ENCODE measurements around the gene FFAR3. TPM values are rescaled to one million over a fixed set of nuclear protein-coding genes. Genes with fewer than 3 reads are reported as not detected.

FFAR3 gene
- total and polyA plus RNA-seq, 2 donors: 0.33 to 0.41 TPM

DNA sequence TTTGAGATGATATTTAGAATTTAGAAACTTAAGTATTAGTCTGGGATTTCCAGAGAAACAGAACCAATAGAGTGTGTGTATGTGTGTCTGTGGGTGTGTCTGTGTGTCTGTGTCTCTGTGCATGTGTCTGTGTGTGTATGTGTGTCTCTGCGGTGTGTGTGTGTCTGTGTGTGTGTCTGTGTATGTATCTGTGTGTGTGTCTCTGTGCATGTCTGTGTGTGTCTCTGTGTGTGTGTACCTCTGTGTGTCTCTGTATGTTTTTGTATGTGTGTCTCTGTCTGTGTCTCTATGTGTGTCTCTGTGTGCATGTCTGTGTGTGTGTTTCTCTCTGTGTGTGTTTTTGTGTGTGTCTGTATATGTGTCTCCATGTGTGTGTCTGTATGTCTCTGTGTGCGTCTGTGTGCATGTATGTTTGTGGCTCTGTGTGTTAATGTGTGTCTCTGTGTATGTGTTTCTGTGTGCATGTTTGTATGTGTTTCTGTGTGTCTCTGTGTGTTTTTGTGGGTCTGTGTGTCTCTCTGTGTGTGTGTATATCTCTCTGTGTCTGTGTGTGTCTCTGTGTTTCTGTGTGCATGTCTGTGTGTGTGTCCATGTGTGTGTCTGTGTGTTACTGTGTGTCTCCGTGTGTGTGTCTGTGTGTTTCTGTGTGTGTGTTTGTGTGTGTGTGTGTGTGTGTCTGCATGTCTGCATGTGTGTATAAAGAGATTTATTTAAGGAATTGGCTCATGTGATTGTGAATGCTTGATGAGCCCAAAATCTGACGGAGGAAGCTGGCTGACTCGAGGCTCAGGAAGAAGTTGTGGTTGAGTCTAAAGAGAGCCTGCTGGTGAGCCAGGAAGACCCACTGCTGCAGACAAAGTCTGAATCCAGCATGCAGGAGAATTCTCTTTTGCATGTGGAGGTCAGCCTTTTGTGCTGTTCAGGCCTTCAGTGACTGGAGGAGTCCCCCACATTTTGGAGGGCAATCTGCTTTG lies 34.8 kb downstream of the FFAR3 start:
- H3K27me3 ChIP-seq (ENCODE audit: control insufficient read depth in 2 of 2, insufficient read depth in 1 of 2, low read length in 1 of 2): no peaks in the 10 kb centered on the region
- H3K9me3 ChIP-seq (ENCODE audit: control insufficient read depth in 2 of 2, insufficient read depth in 1 of 2, low read length in 1 of 2): no peaks in the 10 kb centered on the region
- H3K27ac ChIP-seq (ENCODE audit: low read depth in 1 of 2, low read length in 1 of 2): no peak overlapping the region
- WGBS: 50% methylated on average over 5 of the region's 5 CpGs
- DNase-seq (ENCODE audit: low read depth in 6 of 9, low spot score in 9 of 9): no peak
- no peak overlapping the region for H3K4me3 ChIP-seq (ENCODE audit: low read length in 2 of 2)
- H3K36me3 ChIP-seq (ENCODE audit: control insufficient read depth in 2 of 2, insufficient read depth in 2 of 2, low read length in 1 of 2): no peaks in the 10 kb centered on the region
- no peaks in the 10 kb centered on the region for H3K4me1 ChIP-seq (ENCODE audit: control insufficient read depth in 2 of 2, insufficient read depth in 2 of 2, low read length in 2 of 2)

DNA sequence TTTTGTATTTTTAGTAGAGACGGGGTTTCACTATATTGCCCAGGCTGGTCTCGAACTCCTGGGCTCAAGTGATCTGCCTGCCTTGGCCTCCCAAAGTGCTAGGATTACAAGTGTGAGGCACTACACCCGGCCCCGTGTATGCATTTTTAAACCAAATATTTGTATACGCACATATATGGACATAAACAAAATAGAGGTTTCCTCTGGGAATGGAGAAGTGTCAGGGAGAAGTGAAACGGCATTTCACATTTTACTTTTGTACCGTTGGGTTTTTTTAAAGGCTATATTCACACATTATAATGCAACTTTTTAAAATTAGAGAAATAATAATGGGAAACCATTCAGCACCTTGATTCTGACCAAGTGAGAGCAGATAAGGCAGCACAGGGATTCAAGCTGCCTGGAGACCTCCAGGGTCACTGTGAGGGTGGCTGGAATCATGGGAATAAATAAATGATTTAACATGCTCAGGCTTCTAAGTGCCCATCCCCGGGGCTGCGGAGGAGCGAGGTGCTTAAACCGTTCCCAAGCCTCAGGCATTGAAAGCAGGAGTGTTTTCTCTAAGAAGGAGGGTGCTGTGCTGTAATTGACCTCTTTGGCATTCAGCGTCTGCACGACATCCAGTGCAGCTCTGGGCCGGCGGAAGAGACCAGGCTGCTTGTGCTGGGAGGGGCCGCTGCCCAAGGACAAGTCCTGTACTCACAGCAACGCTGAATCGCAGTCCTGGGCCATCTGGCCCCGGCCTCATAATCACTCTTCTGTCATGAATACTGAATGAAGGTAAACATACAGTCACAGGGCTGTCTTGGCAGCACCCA lies 37.3 kb downstream of the FFAR3 start:
- no peaks in the 10 kb centered on the region for H3K27me3 ChIP-seq (ENCODE audit: control insufficient read depth in 2 of 2, insufficient read depth in 1 of 2, low read length in 1 of 2)
- H3K4me1 ChIP-seq (ENCODE audit: control insufficient read depth in 2 of 2, insufficient read depth in 2 of 2, low read length in 2 of 2): no peaks in the 10 kb centered on the region
- no peaks in the 10 kb centered on the region for H3K9me3 ChIP-seq (ENCODE audit: control insufficient read depth in 2 of 2, insufficient read depth in 1 of 2, low read length in 1 of 2)
- DNase-seq (ENCODE audit: low read depth in 6 of 9, low spot score in 9 of 9): no peak
- H3K36me3 ChIP-seq (ENCODE audit: control insufficient read depth in 2 of 2, insufficient read depth in 2 of 2, low read length in 1 of 2): no peaks in the 10 kb centered on the region
- no peak overlapping the region for H3K27ac ChIP-seq (ENCODE audit: low read depth in 1 of 2, low read length in 1 of 2)
- WGBS: 91% methylated on average over 19 of the region's 19 CpGs
- H3K4me3 ChIP-seq (ENCODE audit: low read length in 2 of 2): no peak overlapping the region

- H3K36me3 ChIP-seq (ENCODE audit: control insufficient read depth in 2 of 2, insufficient read depth in 2 of 2, low read length in 1 of 2): no peaks in the 10 kb centered on the region
- H3K9me3 ChIP-seq (ENCODE audit: control insufficient read depth in 2 of 2, insufficient read depth in 1 of 2, low read length in 1 of 2): no peaks in the 10 kb centered on the region
- no peaks in the 10 kb centered on the region for H3K27me3 ChIP-seq (ENCODE audit: control insufficient read depth in 2 of 2, insufficient read depth in 1 of 2, low read length in 1 of 2)
- H3K4me1 ChIP-seq (ENCODE audit: control insufficient read depth in 2 of 2, insufficient read depth in 2 of 2, low read length in 2 of 2): no peaks in the 10 kb centered on the region
- 98% methylated on average over 14 of the region's 14 CpGs for WGBS
- no peak overlapping the region for H3K27ac ChIP-seq (ENCODE audit: low read depth in 1 of 2, low read length in 1 of 2)
- DNase-seq (ENCODE audit: low read depth in 6 of 9, low spot score in 9 of 9): no peak
- no peak overlapping the region for H3K4me3 ChIP-seq (ENCODE audit: low read length in 2 of 2)
Measured at GRCh38 chr19:35396240-35396885, 38.1 kb downstream of the FFAR3 start.

DNA sequence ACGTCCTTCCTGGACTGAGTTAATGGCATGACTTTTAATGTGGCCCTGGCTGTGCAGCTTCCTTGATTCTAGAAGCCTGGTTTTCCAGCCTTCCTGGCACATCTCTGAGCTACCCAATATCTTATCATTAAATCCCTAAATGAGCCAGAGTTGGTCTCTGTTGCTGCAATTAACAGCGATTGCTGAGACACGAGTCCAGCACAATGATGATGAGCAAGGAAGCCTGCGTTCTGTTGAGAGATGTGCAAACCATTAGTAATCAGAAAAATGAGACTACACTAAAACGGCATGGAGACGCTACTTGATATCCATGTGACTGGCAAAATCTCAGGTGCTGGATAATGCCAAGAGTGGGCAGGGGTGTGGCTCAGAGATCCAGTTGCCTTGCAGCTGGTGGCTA lies 38.8 kb downstream of the FFAR3 start:
- H3K9me3 ChIP-seq (ENCODE audit: control insufficient read depth in 2 of 2, insufficient read depth in 1 of 2, low read length in 1 of 2): no peaks in the 10 kb centered on the region
- no peak overlapping the region for H3K4me3 ChIP-seq (ENCODE audit: low read length in 2 of 2)
- WGBS: 93% methylated on average over 6 of the region's 6 CpGs
- H3K27ac ChIP-seq (ENCODE audit: low read depth in 1 of 2, low read length in 1 of 2): no peak overlapping the region
- no peak for DNase-seq (ENCODE audit: low read depth in 6 of 9, low spot score in 9 of 9)
- no peaks in the 10 kb centered on the region for H3K4me1 ChIP-seq (ENCODE audit: control insufficient read depth in 2 of 2, insufficient read depth in 2 of 2, low read length in 2 of 2)
- H3K27me3 ChIP-seq (ENCODE audit: control insufficient read depth in 2 of 2, insufficient read depth in 1 of 2, low read length in 1 of 2): no peaks in the 10 kb centered on the region
- no peaks in the 10 kb centered on the region for H3K36me3 ChIP-seq (ENCODE audit: control insufficient read depth in 2 of 2, insufficient read depth in 2 of 2, low read length in 1 of 2)

DNA sequence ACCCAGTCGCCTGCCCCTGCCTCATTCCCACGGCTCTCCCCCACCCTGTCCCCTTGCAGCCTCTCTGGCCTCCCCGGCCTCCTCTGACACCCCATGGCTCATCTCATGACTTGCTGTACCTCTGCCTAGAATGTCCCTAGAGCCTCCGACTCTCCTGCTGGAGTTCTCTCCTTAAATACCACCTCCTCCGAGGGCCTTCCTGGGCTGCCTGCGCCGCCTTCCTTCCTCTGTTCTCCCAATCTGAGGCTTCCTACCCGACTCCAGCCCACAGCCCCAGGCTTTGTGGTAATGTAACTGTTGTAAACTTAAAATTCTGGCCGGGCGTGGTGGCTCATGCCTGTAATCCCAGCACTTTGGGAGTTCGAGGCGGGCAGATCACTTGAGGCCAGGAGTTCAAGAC lies 40.3 kb downstream of the FFAR3 start:
- Histone ChIP-seq H3K9me3 (ENCODE audit: control insufficient read depth in 2 of 2, insufficient read depth in 1 of 2, low read length in 1 of 2) (no peaks in the 10 kb centered on the region), H3K4me1 (ENCODE audit: control insufficient read depth in 2 of 2, insufficient read depth in 2 of 2, low read length in 2 of 2) (no peaks in the 10 kb centered on the region), H3K27me3 (ENCODE audit: control insufficient read depth in 2 of 2, insufficient read depth in 1 of 2, low read length in 1 of 2) (no peaks in the 10 kb centered on the region), H3K36me3 (ENCODE audit: control insufficient read depth in 2 of 2, insufficient read depth in 2 of 2, low read length in 1 of 2) (no peaks in the 10 kb centered on the region), H3K4me3 (ENCODE audit: low read length in 2 of 2) (no peak overlapping the region), H3K27ac (ENCODE audit: low read depth in 1 of 2, low read length in 1 of 2) (no peak overlapping the region)
- WGBS: 94% methylated on average over 12 of the region's 12 CpGs
- DNase-seq (ENCODE audit: low read depth in 6 of 9, low spot score in 9 of 9): no peak

- no peaks in the 10 kb centered on the region for H3K36me3 ChIP-seq (ENCODE audit: control insufficient read depth in 2 of 2, insufficient read depth in 2 of 2, low read length in 1 of 2)
- no peaks in the 10 kb centered on the region for H3K4me1 ChIP-seq (ENCODE audit: control insufficient read depth in 2 of 2, insufficient read depth in 2 of 2, low read length in 2 of 2)
- no peaks in the 10 kb centered on the region for H3K27me3 ChIP-seq (ENCODE audit: control insufficient read depth in 2 of 2, insufficient read depth in 1 of 2, low read length in 1 of 2)
- 93% methylated on average over 4 of the region's 4 CpGs for WGBS
- no peak for DNase-seq (ENCODE audit: low read depth in 6 of 9, low spot score in 9 of 9)
- no peak overlapping the region for H3K4me3 ChIP-seq (ENCODE audit: low read length in 2 of 2)
- no peak overlapping the region for H3K27ac ChIP-seq (ENCODE audit: low read depth in 1 of 2, low read length in 1 of 2)
- H3K9me3 ChIP-seq (ENCODE audit: control insufficient read depth in 2 of 2, insufficient read depth in 1 of 2, low read length in 1 of 2): no peaks in the 10 kb centered on the region
Measured at GRCh38 chr19:35399231-35399630, 41.0 kb downstream of the FFAR3 start.

DNA sequence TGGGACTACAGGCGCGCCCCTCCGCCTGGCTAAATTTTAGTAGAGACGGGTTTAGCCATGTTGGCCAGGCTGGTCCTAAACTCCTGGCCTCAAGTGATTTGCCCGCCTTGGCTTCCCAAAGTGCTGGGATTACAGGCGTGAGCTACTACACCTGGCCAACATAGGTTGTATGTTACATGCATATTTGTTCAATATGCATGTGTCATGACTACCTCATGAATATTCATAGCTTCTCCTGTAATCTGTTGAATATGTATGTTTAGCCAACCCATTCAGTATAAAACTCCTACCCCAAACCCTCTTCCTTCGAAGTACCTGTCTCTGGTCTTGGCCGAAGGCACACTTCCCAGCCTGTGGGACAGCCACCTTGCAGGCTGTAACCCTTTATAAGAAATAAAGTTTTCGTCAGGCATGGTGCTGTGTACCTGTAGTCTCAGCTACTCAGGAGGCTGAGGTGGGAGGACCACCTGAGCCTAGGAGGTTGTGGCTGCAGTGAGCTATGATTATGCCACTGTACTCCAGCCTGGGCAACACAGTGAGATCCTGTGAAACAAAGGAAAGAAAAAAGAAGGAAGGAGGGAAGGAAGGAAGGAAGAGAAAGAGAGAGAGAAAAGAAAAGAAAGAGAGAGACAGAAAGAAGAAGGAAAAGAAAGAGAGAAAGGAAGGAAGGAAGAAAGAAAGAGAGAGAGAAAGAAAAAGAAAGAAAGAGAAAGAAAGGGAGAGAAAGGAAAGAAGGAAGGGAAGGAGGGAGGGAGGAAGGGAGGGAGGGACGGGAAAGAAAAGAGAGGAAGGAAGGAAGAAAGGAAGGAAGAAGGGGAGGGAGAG lies 41.9 kb downstream of the FFAR3 start:
- no peaks in the 10 kb centered on the region for H3K9me3 ChIP-seq (ENCODE audit: control insufficient read depth in 2 of 2, insufficient read depth in 1 of 2, low read length in 1 of 2)
- H3K4me1 ChIP-seq (ENCODE audit: control insufficient read depth in 2 of 2, insufficient read depth in 2 of 2, low read length in 2 of 2): no peaks in the 10 kb centered on the region
- H3K36me3 ChIP-seq (ENCODE audit: control insufficient read depth in 2 of 2, insufficient read depth in 2 of 2, low read length in 1 of 2): no peaks in the 10 kb centered on the region
- no peak overlapping the region for H3K27ac ChIP-seq (ENCODE audit: low read depth in 1 of 2, low read length in 1 of 2)
- no peaks in the 10 kb centered on the region for H3K27me3 ChIP-seq (ENCODE audit: control insufficient read depth in 2 of 2, insufficient read depth in 1 of 2, low read length in 1 of 2)
- no peak overlapping the region for H3K4me3 ChIP-seq (ENCODE audit: low read length in 2 of 2)
- WGBS: 81% methylated on average over 10 of the region's 10 CpGs
- no peak for DNase-seq (ENCODE audit: low read depth in 6 of 9, low spot score in 9 of 9)

GRCh38 chr19:35400773-35401100 lies 42.5 kb downstream of the FFAR3 start:
- Histone ChIP-seq H3K27ac (ENCODE audit: low read depth in 1 of 2, low read length in 1 of 2) (no peak overlapping the region), H3K36me3 (ENCODE audit: control insufficient read depth in 2 of 2, insufficient read depth in 2 of 2, low read length in 1 of 2) (no peaks in the 10 kb centered on the region), H3K4me3 (ENCODE audit: low read length in 2 of 2) (no peak overlapping the region), H3K4me1 (ENCODE audit: control insufficient read depth in 2 of 2, insufficient read depth in 2 of 2, low read length in 2 of 2) (no peaks in the 10 kb centered on the region), H3K9me3 (ENCODE audit: control insufficient read depth in 2 of 2, insufficient read depth in 1 of 2, low read length in 1 of 2) (no peaks in the 10 kb centered on the region), H3K27me3 (ENCODE audit: control insufficient read depth in 2 of 2, insufficient read depth in 1 of 2, low read length in 1 of 2) (no peaks in the 10 kb centered on the region)
- WGBS: 96% methylated on average over 7 of the region's 7 CpGs
- DNase-seq (ENCODE audit: low read depth in 6 of 9, low spot score in 9 of 9): no peak
